HUES48 (cell line): Measurements from ENCODE around the gene FAIM2.
"Not testable (repeated sequence)": the region's sequence is repeated elsewhere in the genome, so short reads cannot be mapped to it uniquely, and the experiment has no call there.

Experiments
- H3K27ac ChIP-seq: one replicate; pipeline ENCODE4 v1.7.0; 2013; ENCODE audit warnings: low read depth, low read length, inconsistent platforms
- H3K27me3 ChIP-seq: 2 replicates; pipeline ENCODE4 v1.6.1; 2013; ENCODE audit warnings: mild to moderate bottlenecking, low read length; ENCODE audit not compliant: control insufficient read depth, insufficient read depth
- H3K36me3 ChIP-seq: 2 replicates; pipeline ENCODE4 v1.6.1; 2013; ENCODE audit warnings: low read length; ENCODE audit not compliant: control insufficient read depth, insufficient read depth
- H3K4me1 ChIP-seq: 2 replicates; pipeline ENCODE4 v1.6.1; 2013; ENCODE audit warnings: mild to moderate bottlenecking, low read length; ENCODE audit not compliant: control insufficient read depth, insufficient read depth
- H3K4me3 ChIP-seq: 2 replicates; pipeline ENCODE4 v1.5.1; 2013; ENCODE audit warnings: mild to moderate bottlenecking, low read depth, low read length
- H3K9ac ChIP-seq: 2 replicates; pipeline ENCODE4 v1.6.1; 2013; ENCODE audit warnings: mild to moderate bottlenecking, low read depth, low read length, moderate library complexity
- H3K9me3 ChIP-seq: 2 replicates; pipeline ENCODE4 v1.6.1; 2013; ENCODE audit warnings: low read length; ENCODE audit not compliant: control insufficient read depth, insufficient read depth

The FAIM2 gene

DNA sequence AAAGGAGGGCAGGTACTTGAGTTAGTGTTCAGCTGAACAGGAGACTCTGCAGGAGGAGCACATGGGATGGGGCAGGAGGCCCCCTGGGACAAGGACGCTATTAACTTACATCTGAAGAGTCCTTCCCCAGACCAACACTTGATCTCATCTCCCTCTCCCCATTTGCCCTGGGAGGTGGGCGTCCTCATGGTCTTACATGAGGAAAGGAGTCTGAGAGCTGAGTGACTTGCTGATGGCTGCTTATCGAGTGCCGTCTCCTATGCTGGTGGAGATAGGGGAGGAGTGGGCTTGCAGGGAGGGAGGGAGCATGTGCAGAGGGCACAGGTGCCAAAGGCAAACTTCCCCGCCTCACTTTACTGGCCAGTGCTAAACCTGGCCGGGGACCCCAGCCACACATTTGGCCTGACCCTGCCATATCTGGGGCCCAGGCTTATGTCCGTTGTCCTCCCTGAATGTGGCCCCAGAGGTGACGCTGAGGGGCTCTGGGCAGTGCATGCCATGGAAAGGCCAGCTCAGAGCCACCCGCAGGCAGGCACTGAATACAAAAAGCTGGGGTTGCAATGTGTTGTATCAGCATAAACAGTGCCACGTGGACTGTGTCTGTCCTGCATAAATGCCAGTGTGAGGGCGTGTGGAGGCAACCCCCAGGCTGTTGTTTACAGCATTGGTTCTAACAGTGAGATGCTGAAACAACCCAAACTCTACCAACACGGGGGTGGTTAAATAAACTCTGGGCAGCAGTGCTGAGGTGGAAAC lies 29.4 kb downstream of the FAIM2 start:
- H3K4me1 ChIP-seq: no peaks in the 10 kb centered on the region
- H3K9me3 ChIP-seq: peaks cover 5% of the 10 kb centered on the region; the same call in 1 of the 2 replicates
- no peaks in the 10 kb centered on the region for H3K36me3 ChIP-seq
- no peak overlapping the region for H3K27ac ChIP-seq
- H3K9ac ChIP-seq: no peak overlapping the region
- H3K4me3 ChIP-seq: no peak overlapping the region
- H3K27me3 ChIP-seq: no peaks in the 10 kb centered on the region

DNA sequence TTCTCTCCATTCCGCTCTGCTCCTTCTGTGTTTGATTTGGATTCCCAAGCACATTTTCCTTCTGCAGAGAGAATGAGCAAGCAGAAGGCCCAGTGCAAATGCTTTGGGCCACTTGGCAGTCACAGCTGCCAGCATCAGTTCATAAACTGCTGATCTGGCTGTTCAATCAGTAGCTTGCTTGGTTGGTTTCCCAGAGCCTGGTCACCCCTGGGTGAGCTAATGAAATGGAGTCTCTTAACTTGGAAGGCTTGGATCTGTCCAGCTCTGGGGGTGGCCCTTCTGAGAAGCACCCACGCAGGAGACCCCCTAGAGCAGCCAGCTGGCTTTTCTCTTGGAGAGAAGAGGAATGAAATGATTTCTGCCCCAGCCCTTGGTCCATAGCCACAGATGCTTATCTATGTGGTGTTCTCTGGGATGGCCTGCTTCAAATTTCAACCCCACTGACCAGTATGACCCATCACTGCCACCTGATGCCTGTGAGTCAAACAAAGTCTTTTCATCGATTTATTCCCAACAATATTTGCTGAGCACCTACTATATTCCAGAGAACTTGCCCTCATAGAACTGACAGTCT lies 30.3 kb downstream of the FAIM2 start:
- no peak overlapping the region for H3K27ac ChIP-seq
- no peaks in the 10 kb centered on the region for H3K27me3 ChIP-seq
- H3K4me1 ChIP-seq: no peaks in the 10 kb centered on the region
- no peaks in the 10 kb centered on the region for H3K36me3 ChIP-seq
- H3K9ac ChIP-seq: no peak overlapping the region
- H3K4me3 ChIP-seq: no peak overlapping the region
- H3K9me3 ChIP-seq: peaks cover 4% of the 10 kb centered on the region; the same call in 1 of the 2 replicates

GRCh38 chr12:49872781-49873181 lies 30.9 kb downstream of the FAIM2 start:
- no peaks in the 10 kb centered on the region for H3K4me1 ChIP-seq
- H3K9me3 ChIP-seq: no peaks in the 10 kb centered on the region
- no peak overlapping the region for H3K9ac ChIP-seq
- no peaks in the 10 kb centered on the region for H3K27me3 ChIP-seq
- H3K4me3 ChIP-seq: no peak overlapping the region
- H3K36me3 ChIP-seq: no peaks in the 10 kb centered on the region
- no peak overlapping the region for H3K27ac ChIP-seq

DNA sequence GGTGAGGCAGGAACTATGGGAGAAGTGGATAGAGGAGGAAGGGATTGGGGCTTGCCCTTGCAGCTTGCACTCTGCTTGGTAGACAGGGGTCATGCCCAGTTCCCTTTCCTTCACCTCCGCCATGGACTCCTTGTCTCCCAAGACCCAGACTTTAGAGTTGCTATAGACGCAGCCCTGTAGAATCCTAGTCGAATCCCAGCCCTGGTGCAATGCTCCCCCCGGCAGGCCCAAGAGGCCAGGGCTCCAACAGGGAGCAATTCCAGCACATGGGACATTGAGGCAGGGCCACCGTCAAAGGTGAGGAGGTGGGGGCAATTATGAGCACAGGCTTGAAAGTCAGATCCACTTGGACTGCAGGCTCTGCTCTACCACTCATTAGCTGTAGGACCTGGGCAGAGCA lies 31.3 kb downstream of the FAIM2 start:
- Histone ChIP-seq H3K9me3 (no peaks in the 10 kb centered on the region), H3K4me3 (no peak overlapping the region), H3K27ac (no peak overlapping the region), H3K27me3 (no peaks in the 10 kb centered on the region), H3K36me3 (no peaks in the 10 kb centered on the region), H3K9ac (no peak overlapping the region), H3K4me1 (peaks cover under 1% of the 10 kb centered on the region; the same call in 1 of the 2 replicates)

DNA sequence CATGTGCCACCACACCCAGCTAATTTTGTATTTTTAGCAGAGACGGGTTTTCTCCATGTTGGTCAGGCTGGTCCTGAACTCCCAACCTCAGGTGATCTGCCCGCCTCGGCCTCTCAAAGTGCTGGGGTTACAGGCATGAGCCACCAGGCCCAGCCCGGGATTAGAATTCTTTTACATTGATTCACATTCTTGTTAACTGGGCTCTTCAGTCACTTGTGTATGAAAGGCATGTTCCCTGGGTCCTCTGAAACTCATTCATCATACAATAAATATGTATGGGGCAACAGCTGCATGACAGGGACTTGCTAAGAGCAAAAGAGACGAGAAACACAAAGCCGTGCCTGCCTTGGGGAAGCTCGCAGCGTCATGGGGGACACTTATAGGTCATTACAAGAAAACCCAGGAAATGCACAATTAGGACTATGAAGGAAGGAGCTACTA lies 31.9 kb downstream of the FAIM2 start:
- H3K27ac ChIP-seq: not testable (repeated sequence)

GRCh38 chr12:49871263-49871561 lies 32.5 kb downstream of the FAIM2 start:
- Histone ChIP-seq H3K9ac (no peak overlapping the region), H3K4me3 (no peak overlapping the region), H3K27me3 (no peaks in the 10 kb centered on the region), H3K4me1 (peaks cover 3% of the 10 kb centered on the region; the same call in 1 of the 2 replicates), H3K9me3 (no peaks in the 10 kb centered on the region), H3K27ac (no peak overlapping the region), H3K36me3 (no peaks in the 10 kb centered on the region)

More for the DNA sequence above, 31.9 kb downstream of the FAIM2 start:
- H3K9me3 ChIP-seq, H3K36me3 ChIP-seq, H3K4me3 ChIP-seq, H3K9ac ChIP-seq, H3K27me3 ChIP-seq, H3K4me1 ChIP-seq: not testable (repeated sequence)

- Histone ChIP-seq H3K27ac (no peak overlapping the region), H3K4me1 (peaks cover 3% of the 10 kb centered on the region; the same call in 1 of the 2 replicates), H3K9me3 (no peaks in the 10 kb centered on the region), H3K9ac (no peak overlapping the region), H3K27me3 (no peaks in the 10 kb centered on the region), H3K36me3 (no peaks in the 10 kb centered on the region), H3K4me3 (no peak overlapping the region)
Measured at GRCh38 chr12:49870501-49871262, 33.0 kb downstream of the FAIM2 start.

DNA sequence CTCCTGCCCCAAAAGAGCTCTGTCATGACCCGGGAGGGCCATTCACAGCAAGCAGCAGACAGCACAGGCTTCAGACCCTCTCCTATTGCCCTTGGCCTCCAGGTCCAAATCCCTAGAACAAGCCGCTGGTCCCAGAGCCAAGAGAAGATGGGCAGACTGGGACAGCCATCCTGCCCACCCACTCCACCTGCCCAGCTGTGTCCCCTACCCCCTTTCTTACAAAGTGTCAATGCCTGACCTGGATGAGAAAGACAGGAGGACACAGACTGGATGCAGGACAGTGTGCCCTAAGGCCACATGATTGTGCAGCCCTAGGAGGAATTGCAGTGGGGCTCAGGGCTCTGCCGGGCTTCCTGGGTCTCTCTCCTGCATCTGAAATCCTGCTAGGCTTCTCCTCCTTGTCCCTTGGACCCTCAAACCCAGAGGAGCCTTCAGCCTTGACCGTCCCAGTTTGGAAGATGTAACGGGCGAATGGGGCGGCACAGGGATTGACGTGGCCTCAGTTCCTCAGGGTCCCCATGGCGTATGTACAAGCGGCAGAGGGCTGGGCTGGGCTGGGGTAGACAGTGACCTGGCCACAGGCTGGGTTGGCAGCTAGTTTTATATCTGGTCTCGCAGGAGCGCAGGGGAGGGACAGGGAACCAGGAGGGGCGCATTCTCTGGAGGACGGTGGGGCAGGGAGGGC lies 33.7 kb downstream of the FAIM2 start:
- H3K9ac ChIP-seq: no peak overlapping the region; the same call in 1 of the 2 replicates
- no peaks in the 10 kb centered on the region for H3K36me3 ChIP-seq
- H3K4me3 ChIP-seq: no peak overlapping the region
- no peaks in the 10 kb centered on the region for H3K9me3 ChIP-seq
- peaks cover 3% of the 10 kb centered on the region; the same call in 1 of the 2 replicates for H3K4me1 ChIP-seq
- H3K27me3 ChIP-seq: no peaks in the 10 kb centered on the region
- H3K27ac ChIP-seq: no peak overlapping the region

- Histone ChIP-seq H3K9me3 (no peaks in the 10 kb centered on the region), H3K27ac (no peak overlapping the region), H3K9ac (no peak overlapping the region; the same call in 1 of the 2 replicates), H3K4me3 (no peak overlapping the region), H3K27me3 (no peaks in the 10 kb centered on the region), H3K4me1 (peaks cover 3% of the 10 kb centered on the region; the same call in 1 of the 2 replicates), H3K36me3 (no peaks in the 10 kb centered on the region)
Measured at GRCh38 chr12:49868952-49869815, 34.5 kb downstream of the FAIM2 start.

DNA sequence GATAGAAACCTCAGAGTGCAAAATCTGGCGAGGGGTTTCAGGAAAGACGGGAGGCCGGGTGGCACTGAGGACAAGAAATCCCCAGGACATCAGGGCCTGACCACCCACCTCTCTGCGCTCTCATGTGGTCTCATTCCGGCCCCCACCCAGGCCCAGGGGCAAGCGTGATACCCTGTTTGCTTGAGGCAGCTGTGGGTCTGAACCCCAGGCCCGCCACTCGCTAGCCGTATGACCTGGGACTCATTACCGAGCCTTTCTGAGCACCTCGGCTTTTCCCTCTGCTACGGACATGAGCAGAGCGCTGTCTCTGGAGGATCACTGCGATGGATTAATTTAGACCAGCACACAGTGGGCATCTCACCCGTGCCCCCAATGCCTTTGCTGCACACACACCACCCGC lies 35.3 kb downstream of the FAIM2 start:
- Histone ChIP-seq H3K4me1 (peaks cover 3% of the 10 kb centered on the region; the same call in 1 of the 2 replicates), H3K27ac (no peak overlapping the region)

More for the DNA sequence above, 35.3 kb downstream of the FAIM2 start:
- Histone ChIP-seq H3K9me3 (no peaks in the 10 kb centered on the region), H3K27me3 (no peaks in the 10 kb centered on the region), H3K36me3 (no peaks in the 10 kb centered on the region), H3K9ac (no peak overlapping the region), H3K4me3 (no peak overlapping the region)
